Measurements from ENCODE around the gene FLOT2. TPM values are rescaled to one million over a fixed set of nuclear protein-coding genes. Genes with fewer than 3 reads are reported as not detected.
"Not testable (repeated sequence)": the region's sequence is repeated elsewhere in the genome, so short reads cannot be mapped to it uniquely, and the experiment has no call there.

The FLOT2 gene
- total and polyA plus RNA-seq, 2 donors (not counting 3 experiments of a cell fraction or from before 2014, with no cell fraction given) = 169 to 180 TPM

DNA sequence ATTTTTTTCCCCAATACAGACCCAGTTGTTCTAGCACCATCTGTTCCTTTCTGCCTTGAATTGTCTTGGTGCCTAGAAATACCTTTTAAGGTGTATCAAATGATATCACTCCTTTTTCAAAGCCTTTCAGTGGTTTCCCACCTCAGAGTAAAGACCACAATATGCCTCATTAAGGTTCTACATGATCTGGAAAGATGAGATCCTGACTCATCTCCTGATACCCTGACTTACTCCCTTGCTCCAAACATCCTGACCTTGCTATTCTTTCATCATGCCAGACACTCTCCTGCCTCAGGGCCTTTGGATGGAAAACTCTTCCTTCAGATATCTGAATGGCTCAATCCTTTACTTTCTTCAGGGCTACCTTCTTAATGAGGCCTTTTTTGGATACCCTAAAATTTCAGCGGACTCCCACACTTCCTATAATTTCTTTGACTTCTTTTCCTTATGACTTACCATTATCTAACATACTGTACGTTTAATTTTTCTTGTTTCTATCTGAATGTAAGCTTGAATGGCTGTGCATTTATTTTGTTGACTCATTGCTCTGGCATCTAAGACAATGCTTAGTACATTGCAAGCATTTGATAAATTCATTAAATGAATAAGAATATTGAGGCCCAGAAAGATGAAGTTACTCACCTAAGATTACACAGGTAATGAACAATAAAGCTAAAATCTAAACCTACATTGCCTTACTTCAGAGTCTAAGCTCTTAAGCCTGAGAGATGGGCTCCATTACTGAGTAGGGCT lies 19.2 kb downstream of the FLOT2 start:
- no TSS peak for BruUV-seq (replicated peaks)
- CTCF ChIA-PET = interaction anchor here (1.2 to 3.0 kb wide), 10 partner anchors 8 to 151 kb away, joined by 6 to 47 read pairs (median 10); partner anchors contain the start of genes NEK8 and TLCD1
- dilution Hi-C loops (cut with MboI; ENCODE audit: extremely low pct_ligation_motif_present, low sequenced_read_pairs) (no loop called here), intact Hi-C loops (cut with micrococcal nuclease) (loop anchor here (2.0 kb wide), 1 partner anchor 14 kb away; no protein-coding TSS in a partner anchor)
- H3K4me1 ChIP-seq (ENCODE audit: control insufficient read depth, extremely low read depth, insufficient read depth, low read length) = no peaks in the 10 kb centered on the region
- no peak overlapping the region for H3K27ac ChIP-seq (ENCODE audit: insufficient read depth, low read depth, low read length)
- POLR2A ChIA-PET = no interaction called here
- H3K27me3 ChIP-seq (ENCODE audit: control insufficient read depth in 2 of 2, insufficient read depth in 2 of 2, low read length in 2 of 2) = no peaks in the 10 kb centered on the region
- no peak overlapping the region for H2AFZ ChIP-seq (ENCODE audit: low read depth, low read length)
- no peak overlapping the region for H3K4me2 ChIP-seq (ENCODE audit: insufficient read depth, low read length)
- no peaks in the 10 kb centered on the region for H3K9me1 ChIP-seq (replicated peaks; ENCODE audit: control insufficient read depth, extremely low read depth, insufficient read depth, low read length)
- H4K20me1 ChIP-seq (replicated peaks; ENCODE audit: control insufficient read depth, extremely low read depth, insufficient read depth, low read length) = no peaks in the 10 kb centered on the region
- no peaks in the 10 kb centered on the region for H3K9me3 ChIP-seq (replicated peaks; ENCODE audit: control insufficient read depth, insufficient read depth, low read length)
- H3K9ac ChIP-seq (replicated peaks; ENCODE audit: extremely low read depth, insufficient read depth, low read length) = no peak overlapping the region
- TF ChIP-seq POLR2A (IDR thresholded peaks at IDR 0.05; ENCODE audit: low read depth, low read length) (no peak), POLR2AphosphoS5 (IDR thresholded peaks at IDR 0.05; ENCODE audit: insufficient read depth, low read depth, low read length) (no peak), FOS (IDR thresholded peaks at IDR 0.05; ENCODE audit: borderline replicate concordance, insufficient read depth, low read length) (no peak), EZH2 (IDR thresholded peaks at IDR 0.05; ENCODE audit: borderline replicate concordance, low read depth, low read length, severe bottlenecking) (no peak), MAX (IDR thresholded peaks at IDR 0.05; ENCODE audit: insufficient read depth, insufficient read length) (no peak), GATA2 (IDR thresholded peaks at IDR 0.05; ENCODE audit: insufficient read depth, insufficient read length, low read depth, low read length) (no peak), MYC (IDR thresholded peaks at IDR 0.05; ENCODE audit: low read depth, low read length) (no peak), JUN (IDR thresholded peaks at IDR 0.05; ENCODE audit: borderline replicate concordance, insufficient read depth, insufficient read length, low read depth) (no peak)
- TF ChIP-seq, protein P1, sequence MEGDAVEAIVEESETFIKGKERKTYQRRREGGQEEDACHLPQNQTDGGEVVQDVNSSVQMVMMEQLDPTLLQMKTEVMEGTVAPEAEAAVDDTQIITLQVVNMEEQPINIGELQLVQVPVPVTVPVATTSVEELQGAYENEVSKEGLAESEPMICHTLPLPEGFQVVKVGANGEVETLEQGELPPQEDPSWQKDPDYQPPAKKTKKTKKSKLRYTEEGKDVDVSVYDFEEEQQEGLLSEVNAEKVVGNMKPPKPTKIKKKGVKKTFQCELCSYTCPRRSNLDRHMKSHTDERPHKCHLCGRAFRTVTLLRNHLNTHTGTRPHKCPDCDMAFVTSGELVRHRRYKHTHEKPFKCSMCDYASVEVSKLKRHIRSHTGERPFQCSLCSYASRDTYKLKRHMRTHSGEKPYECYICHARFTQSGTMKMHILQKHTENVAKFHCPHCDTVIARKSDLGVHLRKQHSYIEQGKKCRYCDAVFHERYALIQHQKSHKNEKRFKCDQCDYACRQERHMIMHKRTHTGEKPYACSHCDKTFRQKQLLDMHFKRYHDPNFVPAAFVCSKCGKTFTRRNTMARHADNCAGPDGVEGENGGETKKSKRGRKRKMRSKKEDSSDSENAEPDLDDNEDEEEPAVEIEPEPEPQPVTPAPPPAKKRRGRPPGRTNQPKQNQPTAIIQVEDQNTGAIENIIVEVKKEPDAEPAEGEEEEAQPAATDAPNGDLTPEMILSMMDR (IDR thresholded peaks at IDR 0.05; ENCODE audit: extremely low read depth in 1 of 2, insufficient read depth in 1 of 2, low read depth in 1 of 2, low read length in 2 of 2) = no peak
- no peaks in the 10 kb centered on the region for H3K79me2 ChIP-seq (ENCODE audit: control insufficient read depth, insufficient read depth, low read length)
- peaks cover 11 to 39% of the 10 kb centered on the region in 2 experiments for H3K36me3 ChIP-seq (ENCODE audit: control insufficient read depth in 2 of 2, extremely low read depth in 1 of 2, insufficient read depth in 2 of 2, low read length in 2 of 2)
- FAIRE-seq (no peak), DNase-seq (ENCODE audit: low read depth, low spot score) (no peak)
- H3K4me3 ChIP-seq (replicated peaks in 1 of 3; ENCODE audit: insufficient read depth in 1 of 3, low read depth in 1 of 3, low read length in 3 of 3) = no peak overlapping the region

DNA sequence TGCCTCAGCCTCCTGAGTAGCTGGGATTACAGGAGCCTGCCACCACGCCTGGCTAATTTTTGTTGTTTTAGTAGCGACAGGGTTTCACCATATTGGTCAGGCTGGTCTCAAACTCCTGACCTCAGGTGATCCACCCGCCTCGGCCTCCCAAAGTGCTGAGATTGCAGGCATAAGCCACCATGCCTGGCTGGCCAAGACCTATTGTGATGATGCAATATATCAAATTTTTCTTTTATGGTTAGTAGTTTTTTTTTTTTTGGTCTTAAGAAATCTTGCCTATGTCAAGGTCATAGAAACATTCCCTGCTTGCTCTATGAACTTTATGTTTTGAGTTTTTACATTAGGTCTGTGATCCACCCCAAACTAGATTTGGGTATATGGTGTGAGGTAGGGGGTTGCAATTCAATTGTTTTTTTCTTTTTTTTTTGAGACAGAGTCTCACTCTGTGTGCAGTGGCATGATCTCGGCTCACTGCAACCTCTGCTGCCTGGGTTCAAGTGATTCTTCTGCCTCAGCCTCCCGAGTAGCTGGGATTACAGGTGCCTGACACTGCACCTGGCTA lies 20.3 kb downstream of the FLOT2 start:
- dilution Hi-C loops (cut with MboI; ENCODE audit: extremely low pct_ligation_motif_present, low sequenced_read_pairs); H3K27me3 ChIP-seq (ENCODE audit: control insufficient read depth in 2 of 2, insufficient read depth in 2 of 2, low read length in 2 of 2); H2AFZ ChIP-seq (ENCODE audit: low read depth, low read length); H3K9me1 ChIP-seq (replicated peaks; ENCODE audit: control insufficient read depth, extremely low read depth, insufficient read depth, low read length); H3K4me3 ChIP-seq (replicated peaks in 1 of 3; ENCODE audit: insufficient read depth in 1 of 3, low read depth in 1 of 3, low read length in 3 of 3); H4K20me1 ChIP-seq (replicated peaks; ENCODE audit: control insufficient read depth, extremely low read depth, insufficient read depth, low read length); H3K9ac ChIP-seq (replicated peaks; ENCODE audit: extremely low read depth, insufficient read depth, low read length); FAIRE-seq; H3K4me1 ChIP-seq (ENCODE audit: control insufficient read depth, extremely low read depth, insufficient read depth, low read length); H3K4me2 ChIP-seq (ENCODE audit: insufficient read depth, low read length); H3K79me2 ChIP-seq (ENCODE audit: control insufficient read depth, insufficient read depth, low read length); H3K9me3 ChIP-seq (replicated peaks; ENCODE audit: control insufficient read depth, insufficient read depth, low read length); H3K27ac ChIP-seq (ENCODE audit: insufficient read depth, low read depth, low read length); intact Hi-C loops (cut with micrococcal nuclease); BruUV-seq (replicated peaks); POLR2A ChIA-PET; DNase-seq (ENCODE audit: low read depth, low spot score): not testable (repeated sequence)
- CTCF ChIA-PET = interaction anchor here (1.5 to 3.0 kb wide), 3 partner anchors 113 to 116 kb away, joined by 4 to 47 read pairs (median 15); no protein-coding TSS in a partner anchor
- peaks cover 11 to 29% of the 10 kb centered on the region in 2 experiments for H3K36me3 ChIP-seq (ENCODE audit: control insufficient read depth in 2 of 2, extremely low read depth in 1 of 2, insufficient read depth in 2 of 2, low read length in 2 of 2)

Data from endothelial cell of umbilical vein (primary cell).